ENCODE data around the gene SLC1A5. TPM values are rescaled to one million over a fixed set of nuclear protein-coding genes. Genes with fewer than 3 reads are reported as not detected.
"Not testable (repeated sequence)": the region's sequence is repeated elsewhere in the genome, so short reads cannot be mapped to it uniquely, and the experiment has no call there.

The SLC1A5 gene
- total RNA-seq, 4 donors from 2014 or later: 76.8 to 107 (median 83.4) TPM

DNA sequence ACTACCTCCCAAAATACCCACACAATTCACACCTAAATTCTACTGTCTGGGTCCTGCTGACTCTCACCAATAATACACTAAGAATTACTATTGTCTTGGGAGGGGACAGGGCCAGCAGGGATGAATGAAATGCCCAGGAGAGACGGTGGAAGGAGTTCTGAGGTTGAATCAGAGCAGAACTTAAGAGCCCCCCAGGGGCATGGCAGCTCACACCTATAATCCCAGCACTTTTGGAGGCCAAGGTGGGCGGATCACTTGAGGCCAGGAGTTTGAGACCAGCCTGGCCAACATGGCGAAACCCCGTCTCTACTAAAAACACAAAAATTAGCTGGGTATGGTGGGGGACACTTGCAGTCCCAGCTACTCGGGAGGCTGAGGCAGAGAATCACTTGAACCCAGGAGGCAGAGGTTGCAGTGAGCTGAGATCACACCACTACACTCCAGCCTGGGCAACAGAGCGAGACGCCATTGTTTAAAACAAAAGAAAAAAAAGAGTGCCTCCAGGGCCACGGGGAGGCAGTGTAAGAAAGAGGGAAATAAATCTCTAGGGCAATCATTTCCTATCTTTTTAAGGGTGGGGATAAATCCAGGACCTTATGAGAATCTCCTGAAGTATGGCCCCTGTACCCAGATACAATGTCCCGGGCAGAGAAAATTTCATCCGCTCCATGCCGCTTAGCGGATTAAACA is 10.3 kb downstream of the SLC1A5 start:
- TF ChIP-seq, protein P1, sequence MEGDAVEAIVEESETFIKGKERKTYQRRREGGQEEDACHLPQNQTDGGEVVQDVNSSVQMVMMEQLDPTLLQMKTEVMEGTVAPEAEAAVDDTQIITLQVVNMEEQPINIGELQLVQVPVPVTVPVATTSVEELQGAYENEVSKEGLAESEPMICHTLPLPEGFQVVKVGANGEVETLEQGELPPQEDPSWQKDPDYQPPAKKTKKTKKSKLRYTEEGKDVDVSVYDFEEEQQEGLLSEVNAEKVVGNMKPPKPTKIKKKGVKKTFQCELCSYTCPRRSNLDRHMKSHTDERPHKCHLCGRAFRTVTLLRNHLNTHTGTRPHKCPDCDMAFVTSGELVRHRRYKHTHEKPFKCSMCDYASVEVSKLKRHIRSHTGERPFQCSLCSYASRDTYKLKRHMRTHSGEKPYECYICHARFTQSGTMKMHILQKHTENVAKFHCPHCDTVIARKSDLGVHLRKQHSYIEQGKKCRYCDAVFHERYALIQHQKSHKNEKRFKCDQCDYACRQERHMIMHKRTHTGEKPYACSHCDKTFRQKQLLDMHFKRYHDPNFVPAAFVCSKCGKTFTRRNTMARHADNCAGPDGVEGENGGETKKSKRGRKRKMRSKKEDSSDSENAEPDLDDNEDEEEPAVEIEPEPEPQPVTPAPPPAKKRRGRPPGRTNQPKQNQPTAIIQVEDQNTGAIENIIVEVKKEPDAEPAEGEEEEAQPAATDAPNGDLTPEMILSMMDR (IDR thresholded peaks at IDR 0.05): peak in 1 of 5 experiments; percentile 21
- peaks cover 0 to 31% (median 0%) of the 10 kb centered on the region in 4 donors for H3K4me1 ChIP-seq
- WGBS, 2 donors: 89% methylated on average over 12 of the region's 12 CpGs

DNA sequence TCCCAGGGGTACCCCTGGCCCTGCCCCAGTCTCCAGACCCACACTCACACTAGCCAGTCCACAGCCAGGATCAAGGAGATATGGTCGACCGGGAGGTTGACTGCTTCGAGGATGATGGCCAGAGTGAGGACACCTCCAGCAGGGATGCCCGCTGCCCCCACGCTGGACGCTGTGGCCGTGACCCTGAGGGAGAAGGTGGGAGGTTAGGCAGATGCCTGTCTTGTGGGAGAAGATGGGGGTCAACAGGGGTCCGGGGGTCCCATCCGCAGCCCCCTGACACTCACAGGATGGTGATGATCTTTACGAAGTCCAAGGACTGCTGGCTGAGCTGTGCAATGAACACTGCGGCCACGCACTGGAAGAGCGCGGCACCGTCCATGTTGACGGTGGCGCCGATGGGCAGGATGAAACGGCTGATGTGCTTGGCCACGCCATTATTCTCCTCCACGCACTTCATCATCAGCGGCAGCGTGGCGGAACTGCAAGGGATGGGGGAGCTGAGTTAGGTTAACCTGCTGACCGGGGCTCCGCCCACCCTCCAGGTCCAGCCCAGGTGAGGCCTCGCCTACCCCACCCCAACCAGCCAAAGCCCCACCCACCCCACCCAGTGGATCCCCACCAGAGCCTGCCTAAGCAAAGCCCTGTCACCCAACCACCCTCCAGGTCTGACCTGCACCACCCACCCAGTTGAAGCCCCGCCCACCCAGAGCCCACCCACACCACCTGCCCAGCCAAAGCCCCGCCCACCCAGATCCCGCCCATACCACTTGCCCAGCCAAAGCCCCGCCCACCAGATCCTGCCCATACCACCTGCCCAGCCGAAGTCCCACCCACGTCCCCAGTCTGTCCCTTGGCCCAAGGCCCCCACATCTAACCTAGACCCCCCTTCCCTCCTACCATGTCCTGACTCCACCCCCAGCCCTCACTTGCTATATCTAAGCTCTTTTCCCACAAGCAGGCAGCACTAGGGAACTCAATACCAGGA is 11.2 kb downstream of the SLC1A5 start:
- Histone ChIP-seq H3K4me1 (peaks cover 0 to 23% (median 0%) of the 10 kb centered on the region in 4 donors), H3K27me3 (no peaks in the 10 kb centered on the region), H3K27ac (peak overlapping the region in 1 of 4 donors; percentile 56), H3K4me3 (no peak overlapping the region), H3K9me3 (no peaks in the 10 kb centered on the region), H3K36me3 (peaks cover 0 to 89% (median 33%) of the 10 kb centered on the region in 3 donors)
- 93% methylated on average over 29 to 32 of the region's 33 CpGs for WGBS, 2 donors
- no peak for TF ChIP-seq EP300 (IDR thresholded peaks at IDR 0.05)
- TF ChIP-seq, protein P1 (IDR thresholded peaks at IDR 0.05): no peak
- TF ChIP-seq POLR2A (IDR thresholded peaks at IDR 0.05): no peak
- DNase-seq (ENCODE audit: low spot score in 2 of 2): no peak

More for the DNA sequence above, 10.3 kb downstream of the SLC1A5 start:
- DNase-seq (ENCODE audit: low spot score in 2 of 2); H3K4me3 ChIP-seq; H3K9me3 ChIP-seq; H3K27me3 ChIP-seq: not testable (repeated sequence)
- peak overlapping the region in 2 of 4 donors; percentile 52 to 56 for H3K27ac ChIP-seq
- H3K36me3 ChIP-seq: peaks cover 0 to 96% (median 33%) of the 10 kb centered on the region in 3 donors

DNA sequence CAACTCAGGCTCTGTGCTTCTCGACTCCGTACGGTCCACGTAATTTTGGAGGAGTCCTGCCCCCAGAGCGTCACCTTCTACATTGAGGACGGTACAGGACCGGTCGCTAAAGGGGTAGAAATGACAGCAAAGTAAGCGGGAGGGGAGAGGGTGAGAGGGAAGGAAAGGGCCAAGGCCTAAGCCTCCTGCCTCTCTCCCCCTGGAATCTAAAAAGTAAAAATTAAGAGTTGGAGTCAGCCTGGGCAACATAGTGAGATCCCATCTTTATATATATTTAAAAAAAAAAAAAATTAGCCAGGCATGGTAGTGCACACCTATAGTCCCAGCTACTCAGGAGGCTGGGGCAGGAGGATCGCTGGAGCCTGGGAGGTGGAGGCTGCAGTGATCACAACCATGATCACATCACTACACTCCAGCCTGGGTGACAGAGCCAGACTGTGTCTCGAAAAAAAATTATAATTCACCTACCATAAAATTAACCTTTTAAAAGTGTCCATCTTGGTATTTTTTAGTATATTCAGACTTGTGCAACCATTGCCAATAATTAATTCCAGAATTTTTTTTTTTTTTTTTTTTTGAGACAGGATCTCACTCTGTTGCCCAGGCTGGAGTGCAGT is 12.6 kb downstream of the SLC1A5 start:
- 86 to 95% methylated on average over 11 of the region's 11 CpGs for WGBS, 2 donors

DNA sequence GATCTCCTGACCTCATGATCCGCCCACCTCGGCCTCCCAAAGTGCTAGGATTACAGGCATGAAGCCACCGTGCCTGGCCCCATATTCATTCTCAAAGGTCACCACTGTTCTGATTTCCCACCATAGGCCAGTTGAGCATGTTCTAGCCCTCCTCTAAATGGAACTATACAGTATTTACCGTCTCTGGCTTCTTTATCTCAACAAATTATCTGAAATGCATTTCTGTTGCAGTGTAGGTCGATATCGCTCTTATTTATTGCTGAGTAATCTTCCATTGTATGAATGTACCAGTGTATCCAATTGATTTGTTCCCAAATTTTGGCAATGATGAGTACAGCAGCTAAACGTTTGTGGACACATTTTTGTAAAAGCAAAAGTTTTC is 15.4 kb downstream of the SLC1A5 start:
- DNase-seq (ENCODE audit: low spot score in 2 of 2): no peak
- H3K9me3 ChIP-seq: no peaks in the 10 kb centered on the region
- WGBS, 2 donors: 60 to 68% methylated on average over 7 of the region's 7 CpGs
- TF ChIP-seq POLR2A (IDR thresholded peaks at IDR 0.05): no peak
- TF ChIP-seq, protein P1 (IDR thresholded peaks at IDR 0.05): no peak
- no peak for TF ChIP-seq EP300 (IDR thresholded peaks at IDR 0.05)
- H3K4me3 ChIP-seq: no peak overlapping the region
- H3K4me1 ChIP-seq: peaks cover 0 to 1% (median 0%) of the 10 kb centered on the region in 4 donors
- no peak overlapping the region for H3K27ac ChIP-seq
- H3K36me3 ChIP-seq: peaks cover 0 to 49% (median 21%) of the 10 kb centered on the region in 3 donors
- H3K27me3 ChIP-seq: no peaks in the 10 kb centered on the region

More for the DNA sequence above, 12.6 kb downstream of the SLC1A5 start:
- Histone ChIP-seq H3K27ac (no peak overlapping the region), H3K4me3 (no peak overlapping the region), H3K4me1 (peaks cover 0 to 8% (median 0%) of the 10 kb centered on the region in 4 donors), H3K27me3 (no peaks in the 10 kb centered on the region), H3K9me3 (no peaks in the 10 kb centered on the region), H3K36me3 (peaks cover 0 to 77% (median 27%) of the 10 kb centered on the region in 3 donors)
- DNase-seq (ENCODE audit: low spot score in 2 of 2): no peak
- TF ChIP-seq POLR2A (IDR thresholded peaks at IDR 0.05) (no peak), EP300 (IDR thresholded peaks at IDR 0.05) (no peak)
- TF ChIP-seq, protein P1 (IDR thresholded peaks at IDR 0.05): no peak

All from tibial nerve (tissue), 4 donors.